Cardiac muscle cell (in vitro differentiated cells and primary cell): ENCODE data around the gene CHST11. TPM values are rescaled to one million over a fixed set of nuclear protein-coding genes. Genes with fewer than 3 reads are reported as not detected.

Experiments used
- DNase-seq, 2 donors: peaks; one replicate each; pipeline versions ENCODE4 v3.0.0 to v3.0.0-alpha.2; 2010 to 2017; ENCODE audit warnings: low read depth in 1 of 2, low spot score in 1 of 2
- H3K27ac ChIP-seq: fragments of 200-600 bp; sonication (generic); 2 replicates; pipeline ENCODE4 v1.5.1; 2016
- H3K27me3 ChIP-seq: fragments of 200-600 bp; sonication (generic); 2 replicates; pipeline ENCODE4 v1.6.0; 2016; ENCODE audit warnings: control low read depth
- H3K36me3 ChIP-seq: fragments of 200-600 bp; sonication (generic); 2 replicates; pipeline ENCODE4 v1.5.1; 2016; ENCODE audit warnings: control low read depth
- H3K4me1 ChIP-seq: fragments of 200-600 bp; sonication (generic); 2 replicates; pipeline ENCODE4 v1.8.1; 2017; ENCODE audit warnings: low read depth, mild to moderate bottlenecking, mixed run types
- H3K4me3 ChIP-seq: fragments of 200-600 bp; sonication (generic); 2 replicates; pipeline ENCODE4 v1.5.1; 2016; ENCODE audit warnings: mild to moderate bottlenecking
- H3K9me3 ChIP-seq: fragments of 200-600 bp; sonication (generic); 2 replicates; pipeline ENCODE4 v1.5.1; 2017; ENCODE audit warnings: low read depth, mild to moderate bottlenecking, control low read depth
- CTCF ChIP-seq: IDR thresholded peaks from 2 replicates; pipeline ENCODE4 v1.5.1; 2012; ENCODE audit warnings: low read depth, mild to moderate bottlenecking, low read length
- polyA plus RNA-seq: library from polyadenylated mRNA; unstranded; fragments of >200 nt; fragmentation: Nextera tagmentation; extraction: Ambion mirVana; gene quantifications from 2 replicates; pipeline ENCODE4 v1.2.1, GENCODE V29; 2016
- total RNA-seq: library from RNA; depleted of rRNA; stranded (reverse); fragments of >200 nt; gene quantifications from 2 replicates; pipeline ENCODE4 v1.2.3, GENCODE V29; 2016

The CHST11 gene
- total and polyA plus RNA-seq, 2 experiments from 2014 or later = 24.2 to 39.8 TPM

- DNase-seq = no peak
- Histone ChIP-seq H3K4me3 (no peak overlapping the region), H3K27me3 (no peaks in the 10 kb centered on the region), H3K4me1 (peaks cover 7% of the 10 kb centered on the region), H3K36me3 (no peaks in the 10 kb centered on the region), H3K9me3 (no peaks in the 10 kb centered on the region), H3K27ac (no peak overlapping the region)
- no peak for TF ChIP-seq CTCF
These were observed 244.6 kb downstream of the CHST11 start for GRCh38 chr12:104701301-104701700.

- H3K27ac ChIP-seq = no peak overlapping the region
- peak in 1 of 2 donors; percentile 56 for DNase-seq
- no peak overlapping the region for H3K4me3 ChIP-seq
- H3K4me1 ChIP-seq = peaks cover 7% of the 10 kb centered on the region
- no peaks in the 10 kb centered on the region for H3K27me3 ChIP-seq
- H3K36me3 ChIP-seq = no peaks in the 10 kb centered on the region
- TF ChIP-seq CTCF = no peak
- no peaks in the 10 kb centered on the region for H3K9me3 ChIP-seq
These were observed 245.0 kb downstream of the CHST11 start for GRCh38 chr12:104701756-104702155.

GRCh38 chr12:104702565-104703139, 245.9 kb downstream of the CHST11 start:
- Histone ChIP-seq H3K4me3 (no peak overlapping the region), H3K36me3 (no peaks in the 10 kb centered on the region), H3K9me3 (no peaks in the 10 kb centered on the region), H3K27ac (no peak overlapping the region), H3K27me3 (no peaks in the 10 kb centered on the region), H3K4me1 (peaks cover 7% of the 10 kb centered on the region)
- DNase-seq = peak in 1 of 2 donors; percentile 74
- no peak for TF ChIP-seq CTCF

- no peaks in the 10 kb centered on the region for H3K36me3 ChIP-seq
- H3K9me3 ChIP-seq = no peaks in the 10 kb centered on the region
- H3K27me3 ChIP-seq = no peaks in the 10 kb centered on the region
- H3K4me3 ChIP-seq = no peak overlapping the region
- peak overlapping the region; percentile 41 for H3K27ac ChIP-seq
- peaks cover 7% of the 10 kb centered on the region for H3K4me1 ChIP-seq
- no peak for DNase-seq
- TF ChIP-seq CTCF = no peak
These were observed 246.6 kb downstream of the CHST11 start for GRCh38 chr12:104703372-104703771.

GRCh38 chr12:104704224-104704779, 247.6 kb downstream of the CHST11 start:
- no peaks in the 10 kb centered on the region for H3K36me3 ChIP-seq
- no peaks in the 10 kb centered on the region for H3K27me3 ChIP-seq
- H3K4me3 ChIP-seq = no peak overlapping the region
- peaks cover 7% of the 10 kb centered on the region for H3K4me1 ChIP-seq
- H3K9me3 ChIP-seq = no peaks in the 10 kb centered on the region
- H3K27ac ChIP-seq = peak overlapping the region; percentile 41
- DNase-seq = no peak
- TF ChIP-seq CTCF = no peak
